Endometrium (tissue), 2 donors: ENCODE results near the gene ARHGAP9.
"Not testable (repeated sequence)": the region's sequence is repeated elsewhere in the genome, so short reads cannot be mapped to it uniquely, and the experiment has no call there.

Source experiments
- FAIRE-seq: peaks from 2 replicates; lab custom pipeline; 2012; peaks lifted over from hg19 to GRCh38; lab: Jason Lieb, UNC
- donor health status: control.
- donor health status: control.

ARHGAP9 gene

GRCh38 chr12:57434517-57435223 is 45.0 kb downstream of the ARHGAP9 start, which contains the start of gene INHBC:
TSS of gene INHBC (plus strand) at chr12:57434784. CDS start at chr12:57434887, 103 bp downstream.
- FAIRE-seq, result no peak

- FAIRE-seq, result no peak
Observed at GRCh38 chr12:57433370-57433769, 46.3 kb downstream of the ARHGAP9 start.

GRCh38 chr12:57431654-57432188 is 47.9 kb downstream of the ARHGAP9 start:
- no peak for FAIRE-seq

GRCh38 chr12:57430931-57431566 is 48.6 kb downstream of the ARHGAP9 start, which contains the start of gene R3HDM2:
TSS of gene R3HDM2 (minus strand) at chr12:57431043. CDS start at chr12:57310428, 120,615 bp downstream.
- FAIRE-seq, result no peak

GRCh38 chr12:57430112-57430930 is 49.3 kb downstream of the ARHGAP9 start:
- FAIRE-seq, result no peak

- no peak for FAIRE-seq
Observed at GRCh38 chr12:57429473-57430111, 50.1 kb downstream of the ARHGAP9 start.

- FAIRE-seq, result no peak
Observed at GRCh38 chr12:57428965-57429364, 50.7 kb downstream of the ARHGAP9 start.

GRCh38 chr12:57426948-57427347 is 52.7 kb downstream of the ARHGAP9 start:
- not testable (repeated sequence) for FAIRE-seq
